H1 (cell line): ENCODE data around the gene RAB26. TPM values are rescaled to one million over a fixed set of nuclear protein-coding genes. Genes with fewer than 3 reads are reported as not detected.

ENCODE experiments used
- BCL11A ChIP-seq, 2 experiments: IDR thresholded peaks; one replicate each; pipeline ENCODE4 v1.6.1; 2011; ENCODE audit warnings: low read depth in 2 of 2, low read length in 2 of 2, mild to moderate bottlenecking in 2 of 2
- CBX5 ChIP-seq: fragments of 300-800, 300-1000 bp; sonication (generic); IDR thresholded peaks from 2 replicates; pipeline ENCODE4 v1.7.1; 2016; ENCODE audit warnings: antibody characterized with exemption, low read length, low read depth
- CTBP2 ChIP-seq: IDR thresholded peaks from 2 replicates; pipeline ENCODE4 v1.7.0; 2011; ENCODE audit warnings: borderline replicate concordance, mild to moderate bottlenecking, moderate library complexity, mixed read lengths, low read length; ENCODE audit not compliant: insufficient read depth, insufficient read length
- EP300 ChIP-seq, 2 experiments: IDR thresholded peaks; 1 replicate in 1 of 2; 2 replicates in 1 of 2; pipeline ENCODE4 v1.6.1; 2011 to 2012; ENCODE audit warnings: low read depth in 2 of 2, low read length in 2 of 2, mild to moderate bottlenecking in 2 of 2, borderline replicate concordance in 1 of 2, inconsistent platforms in 1 of 2, moderate library complexity in 1 of 2
- EZH2 ChIP-seq: fragments of 200-600 bp; sonication (generic); IDR thresholded peaks from 2 replicates; pipeline ENCODE4 v1.7.1; 2012; ENCODE audit warnings: low read depth, mild to moderate bottlenecking, moderate library complexity, low read length, inconsistent platforms; ENCODE audit not compliant: severe bottlenecking
- JUND ChIP-seq: IDR thresholded peaks from 2 replicates; pipeline ENCODE4 v1.6.1; 2011; ENCODE audit warnings: mild to moderate bottlenecking, improper control_type of control experiment, low read length
- KDM5A ChIP-seq: fragments of 200-600 bp; IDR thresholded peaks from 2 replicates; pipeline ENCODE4 v1.7.1; 2012; ENCODE audit warnings: mild to moderate bottlenecking, low read length, inconsistent platforms, mixed read lengths
- MAFK ChIP-seq: IDR thresholded peaks from 2 replicates; pipeline ENCODE4 v1.6.1; 2012; ENCODE audit warnings: low read depth, mild to moderate bottlenecking, improper control_type of control experiment, low read length
- TAF1 ChIP-seq: IDR thresholded peaks from 2 replicates; pipeline ENCODE4 v1.6.1; 2011; ENCODE audit warnings: mild to moderate bottlenecking, low read depth, low read length
- TEAD4 ChIP-seq: IDR thresholded peaks from 2 replicates; pipeline ENCODE4 v1.6.1; 2012; ENCODE audit warnings: low read depth, low read length, inconsistent platforms, mixed read lengths
- USF2 ChIP-seq: IDR thresholded peaks from 2 replicates; pipeline ENCODE4 v1.6.1; 2011; ENCODE audit warnings: low read length, improper control_type of control experiment
- polyA plus RNA-seq, 7 experiments: library from polyadenylated mRNA; depleted of rRNA in 3 of 7; stranded (reverse) in 5 of 7; unstranded in 2 of 7; fragments of >200 nt in 5 of 7; fragments of 200-250 nt in 2 of 7; gene quantifications; 1 replicate in 5 of 7; 2 replicates in 1 of 7; 4 replicates in 1 of 7; pipeline versions ENCODE4 v1.2.1 to v1.2.3, GENCODE V29; 2011 to 2013; ENCODE audit warnings: missing spikeins in 2 of 7, mixed read lengths in 2 of 7
- total RNA-seq: library from RNA; stranded (reverse); fragmentation: NEBNext Ultra II Directional; extraction: Animal tissue kit (Norgen Biotek cat#: 25700); gene quantifications from 2 replicates; pipeline ENCODE4 v1.2.1, GENCODE V29; 2021

RAB26 gene
- total and polyA plus RNA-seq, 2 of the 8 experiments (the other 6 are each of a cell fraction or from before 2014, with no cell fraction given), result 4.3 to 5.4 TPM

- TF ChIP-seq EP300 (IDR thresholded peaks at IDR 0.05; ENCODE audit: borderline replicate concordance in 1 of 2, low read depth in 2 of 2, low read length in 2 of 2), result 0 out of 3 replicates have a peak, but pooled peaks of 1 of the 2 experiments have one; percentile 4
- no peak for TF ChIP-seq CTBP2
- no peak for TF ChIP-seq EZH2
- no peak for TF ChIP-seq BCL11A (IDR thresholded peaks at IDR 0.05; ENCODE audit: low read depth in 2 of 2, low read length in 2 of 2)
- TF ChIP-seq JUND, result no peak
- TF ChIP-seq USF2, result no peak
- TF ChIP-seq CBX5, result no peak
- no peak for TF ChIP-seq KDM5A
- TF ChIP-seq TEAD4, result peak; percentile 7; the same call in 1 of the 2 replicates
- TF ChIP-seq MAFK, result no peak
- no peak; the same call in 1 of the 2 replicates for TF ChIP-seq TAF1
Observed at GRCh38 chr16:2150418-2151187, 2.2 kb downstream of the RAB26 start (continued).
